Measurements from ENCODE around the gene ADAMTS8.

GRCh38 chr11:130416530-130416882, 11.9 kb downstream of the ADAMTS8 start:
- TF ChIP-seq CTCF (IDR thresholded peaks at IDR 0.05), result no peak
- TF ChIP-seq REST (IDR thresholded peaks at IDR 0.05; ENCODE audit: insufficient read depth in 1 of 2, low read depth in 2 of 2, low read length in 1 of 2), result no peak
- TF ChIP-seq POLR2AphosphoS5 (IDR thresholded peaks at IDR 0.05; ENCODE audit: low read depth, low read length), result no peak
